Dendritic cell treated with granulocyte-macrophage colony-stimulating factor and Interleukin-4, amounts not matched to agents 40 ng/mL and 50 ng/mL, for 4 days (primary cell): ENCODE data around the gene THUMPD1.
A peak's percentile ranks its signal among the peaks of the same experiment; 100 is the strongest.
"Not testable (repeated sequence)": the region's sequence is repeated elsewhere in the genome, so short reads cannot be mapped to it uniquely, and the experiment has no call there.

Source experiments
- H3K27ac Mint-ChIP-seq: one replicate; pipeline ENCODE4 v1.8.0; 2022; ENCODE audit warnings: mild to moderate bottlenecking, mixed read lengths
- H3K27me3 Mint-ChIP-seq: one replicate; pipeline ENCODE4 v1.8.0; 2022; ENCODE audit warnings: mild to moderate bottlenecking, mixed read lengths
- H3K36me3 Mint-ChIP-seq: one replicate; pipeline ENCODE4 v1.8.0; 2022; ENCODE audit warnings: low read depth, mixed read lengths
- H3K4me1 Mint-ChIP-seq: one replicate; pipeline ENCODE4 v1.8.0; 2022; ENCODE audit warnings: low read depth, mixed read lengths
- H3K4me3 Mint-ChIP-seq: one replicate; pipeline ENCODE4 v1.8.0; 2022; ENCODE audit warnings: mild to moderate bottlenecking, moderate library complexity, mixed read lengths
- H3K9me3 Mint-ChIP-seq: one replicate; pipeline ENCODE4 v1.8.0; 2022; ENCODE audit warnings: mixed read lengths
- intact Hi-C: fragments of 100-400 bp; cut with micrococcal nuclease; formaldehyde crosslinking; loops from one replicate; pipeline ENCODE4 v1.15.0; 2022

THUMPD1 gene

GRCh38 chr16:20704281-20704680 is 37.3 kb downstream of the THUMPD1 start:
- no peaks in the 10 kb centered on the region for H3K9me3 Mint-ChIP-seq
- intact Hi-C loops, result no loop called here
- no peak overlapping the region for H3K27ac Mint-ChIP-seq
- H3K36me3 Mint-ChIP-seq, result peaks cover 8% of the 10 kb centered on the region
- no peak overlapping the region for H3K4me3 Mint-ChIP-seq
- no peaks in the 10 kb centered on the region for H3K27me3 Mint-ChIP-seq
- no peaks in the 10 kb centered on the region for H3K4me1 Mint-ChIP-seq

DNA sequence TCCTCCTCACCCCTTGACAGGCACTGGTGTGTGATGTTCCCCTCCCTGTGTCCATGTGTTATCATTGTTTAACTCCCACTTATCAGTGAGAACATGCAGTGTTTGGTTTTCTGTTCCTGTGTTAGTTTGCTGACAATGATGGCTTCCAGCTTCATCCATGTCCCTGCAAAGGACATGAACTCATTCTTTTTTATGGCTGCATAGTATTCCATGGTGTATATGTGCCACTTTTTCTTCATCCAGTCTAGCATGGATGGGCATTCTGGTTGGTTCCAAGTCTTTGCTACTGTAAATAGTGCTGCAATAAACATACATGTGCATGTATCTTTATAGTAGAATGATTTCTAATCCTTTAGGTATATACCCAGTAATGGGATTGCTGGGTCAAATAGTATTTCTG is 39.9 kb downstream of the THUMPD1 start:
- H3K27me3 Mint-ChIP-seq, intact Hi-C loops, H3K4me3 Mint-ChIP-seq, H3K4me1 Mint-ChIP-seq, H3K27ac Mint-ChIP-seq, H3K36me3 Mint-ChIP-seq, H3K9me3 Mint-ChIP-seq: not testable (repeated sequence)

GRCh38 chr16:20696618-20697017 is 45.0 kb downstream of the THUMPD1 start:
- intact Hi-C loops, result no loop called here
- Mint-ChIP-seq H3K27me3 (no peaks in the 10 kb centered on the region), H3K4me3 (no peak overlapping the region), H3K4me1 (peaks cover 28% of the 10 kb centered on the region), H3K36me3 (no peaks in the 10 kb centered on the region), H3K27ac (no peak overlapping the region), H3K9me3 (no peaks in the 10 kb centered on the region)

DNA sequence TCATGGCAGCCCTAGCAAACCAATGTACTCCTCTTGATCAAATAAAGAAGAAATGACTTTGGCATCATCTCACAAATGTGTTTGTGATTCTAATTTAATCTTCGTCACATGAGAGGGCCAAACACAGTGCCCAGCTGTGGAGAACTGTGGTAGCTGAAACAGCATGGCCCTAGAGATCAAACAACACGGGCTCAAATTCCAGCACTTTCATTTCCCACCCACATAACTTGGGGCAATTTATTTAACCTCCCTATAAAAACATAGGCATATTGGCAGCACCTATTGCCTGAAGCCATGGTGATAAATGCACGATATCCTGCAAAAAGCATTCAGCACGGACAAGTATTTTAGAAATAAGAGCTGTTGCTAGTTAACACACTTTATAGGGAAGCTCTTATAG is 46.6 kb downstream of the THUMPD1 start:
- H3K27ac Mint-ChIP-seq, result no peak overlapping the region
- H3K4me3 Mint-ChIP-seq, result no peak overlapping the region
- no peaks in the 10 kb centered on the region for H3K9me3 Mint-ChIP-seq
- H3K36me3 Mint-ChIP-seq, result no peaks in the 10 kb centered on the region
- H3K4me1 Mint-ChIP-seq, result peaks cover 32% of the 10 kb centered on the region
- no peaks in the 10 kb centered on the region for H3K27me3 Mint-ChIP-seq
- intact Hi-C loops, result no loop called here

DNA sequence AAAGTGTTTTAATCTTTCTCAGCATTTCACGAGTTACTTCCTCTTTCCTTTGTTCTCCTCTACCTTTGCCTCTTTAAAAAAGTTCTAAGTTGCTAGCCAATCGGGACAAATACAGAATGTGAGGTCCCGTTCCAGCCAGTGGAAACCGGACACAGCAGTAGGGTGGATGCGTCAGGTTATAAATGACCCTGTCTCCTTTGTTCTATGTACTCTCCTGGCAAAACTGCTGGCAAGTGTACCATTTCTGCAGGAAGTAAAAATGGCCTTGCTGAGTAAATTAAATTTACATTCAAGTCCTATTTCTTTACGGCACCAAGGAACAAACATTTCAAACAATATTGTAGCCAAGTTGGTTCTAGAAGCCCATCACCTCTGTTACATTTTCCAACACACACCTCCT is 47.5 kb downstream of the THUMPD1 start:
- H3K9me3 Mint-ChIP-seq, H3K4me3 Mint-ChIP-seq, H3K27me3 Mint-ChIP-seq, intact Hi-C loops, H3K36me3 Mint-ChIP-seq: not testable (repeated sequence)
- Mint-ChIP-seq H3K27ac (peak overlapping the region; percentile 45), H3K4me1 (peaks cover 32% of the 10 kb centered on the region)

DNA sequence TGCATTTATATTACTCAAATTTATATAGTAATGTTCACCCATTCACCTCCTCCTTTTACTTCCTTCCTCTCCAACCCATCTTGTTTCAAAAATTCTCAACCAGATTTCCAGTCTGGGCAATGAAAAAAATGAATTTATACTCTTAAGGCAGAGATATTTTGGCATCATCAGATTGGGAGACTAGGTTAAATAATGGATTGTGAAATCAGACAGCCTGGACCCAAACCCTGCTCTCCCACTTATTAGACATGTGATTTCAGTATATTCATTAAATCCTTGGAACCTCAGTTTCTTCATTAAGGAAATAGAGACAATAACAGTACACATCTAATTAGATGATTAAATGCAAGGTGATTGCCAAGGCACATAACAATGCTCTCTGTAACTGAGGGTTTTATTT is 52.0 kb downstream of the THUMPD1 start:
- Mint-ChIP-seq H3K4me1 (peaks cover 35% of the 10 kb centered on the region), H3K27me3 (no peaks in the 10 kb centered on the region), H3K4me3 (no peak overlapping the region), H3K9me3 (no peaks in the 10 kb centered on the region), H3K27ac (no peak overlapping the region), H3K36me3 (no peaks in the 10 kb centered on the region)
- intact Hi-C loops, result no loop called here

DNA sequence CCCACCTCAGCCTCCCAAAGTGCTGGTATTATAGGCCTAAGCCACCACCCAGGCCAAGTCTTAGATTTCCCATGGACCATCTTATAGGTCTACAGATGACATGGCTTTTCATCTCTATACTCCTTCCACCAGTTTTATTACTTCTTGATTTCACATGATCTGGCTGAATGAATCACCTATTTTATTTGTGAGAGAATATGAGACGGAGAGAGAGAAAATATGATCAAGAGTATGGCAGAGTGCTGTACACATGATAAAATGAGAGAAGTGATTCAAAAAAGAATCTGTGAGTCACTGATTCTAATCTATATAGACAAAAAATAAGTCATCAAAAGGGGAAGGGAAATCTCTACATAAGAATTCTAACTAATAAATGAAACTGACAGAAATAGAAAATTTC is 57.8 kb downstream of the THUMPD1 start:
- Mint-ChIP-seq H3K27me3 (no peaks in the 10 kb centered on the region), H3K27ac (peak overlapping the region; percentile 55), H3K4me3 (no peak overlapping the region), H3K9me3 (no peaks in the 10 kb centered on the region), H3K36me3 (peaks cover 8% of the 10 kb centered on the region), H3K4me1 (peaks cover 41% of the 10 kb centered on the region)
- intact Hi-C loops, result no loop called here
